Subcutaneous abdominal adipose tissue (tissue), 5 donors: ENCODE data around the gene USP2.

Experiments
- H3K27ac ChIP-seq: one replicate; pipeline ENCODE4 v1.7.0; 2013; ENCODE audit warnings: low read depth, mild to moderate bottlenecking, inconsistent platforms, low read length, moderate library complexity
- H3K27me3 ChIP-seq, 5 donors: one replicate each; pipeline ENCODE4 v1.7.0; 2013; ENCODE audit warnings: low read length in 5 of 5, inconsistent platforms in 1 of 5; ENCODE audit not compliant: control insufficient read depth in 5 of 5, insufficient read depth in 4 of 5
- H3K36me3 ChIP-seq, 5 donors: one replicate each; pipeline ENCODE4 v1.7.0; 2013; ENCODE audit warnings: low read length in 5 of 5; ENCODE audit not compliant: control insufficient read depth in 5 of 5, insufficient read depth in 5 of 5
- H3K4me1 ChIP-seq, 5 donors: one replicate each; pipeline ENCODE4 v1.7.0; 2013; ENCODE audit warnings: low read length in 5 of 5, mild to moderate bottlenecking in 3 of 5, moderate library complexity in 1 of 5; ENCODE audit not compliant: control insufficient read depth in 5 of 5, insufficient read depth in 5 of 5
- H3K4me3 ChIP-seq, 5 donors: one replicate each; pipeline ENCODE4 v1.7.0; 2013; ENCODE audit warnings: low read length in 5 of 5, low read depth in 1 of 5
- H3K9ac ChIP-seq, 5 donors: one replicate each; pipeline ENCODE4 v1.7.0; 2013; ENCODE audit warnings: low read length in 5 of 5, mild to moderate bottlenecking in 4 of 5, moderate library complexity in 3 of 5
- H3K9me3 ChIP-seq, 5 donors: one replicate each; pipeline ENCODE4 v1.7.0; 2013; ENCODE audit warnings: low read length in 5 of 5; ENCODE audit not compliant: control insufficient read depth in 5 of 5
- donor health status: healthy.
- donor health status: healthy.
- donor health status: healthy.
- donor health status: healthy.
- donor health status: healthy.

Gene USP2

GRCh38 chr11:119378851-119379465, 2.5 kb downstream of the USP2 start:
- H3K4me3 ChIP-seq: no peak overlapping the region
- H3K4me1 ChIP-seq: peaks cover 14 to 44% (median 39%) of the 10 kb centered on the region in 5 donors
- no peaks in the 10 kb centered on the region for H3K27me3 ChIP-seq
- no peak overlapping the region for H3K9ac ChIP-seq
- H3K36me3 ChIP-seq: no peaks in the 10 kb centered on the region
- no peak overlapping the region for H3K27ac ChIP-seq
- H3K9me3 ChIP-seq: no peaks in the 10 kb centered on the region

DNA sequence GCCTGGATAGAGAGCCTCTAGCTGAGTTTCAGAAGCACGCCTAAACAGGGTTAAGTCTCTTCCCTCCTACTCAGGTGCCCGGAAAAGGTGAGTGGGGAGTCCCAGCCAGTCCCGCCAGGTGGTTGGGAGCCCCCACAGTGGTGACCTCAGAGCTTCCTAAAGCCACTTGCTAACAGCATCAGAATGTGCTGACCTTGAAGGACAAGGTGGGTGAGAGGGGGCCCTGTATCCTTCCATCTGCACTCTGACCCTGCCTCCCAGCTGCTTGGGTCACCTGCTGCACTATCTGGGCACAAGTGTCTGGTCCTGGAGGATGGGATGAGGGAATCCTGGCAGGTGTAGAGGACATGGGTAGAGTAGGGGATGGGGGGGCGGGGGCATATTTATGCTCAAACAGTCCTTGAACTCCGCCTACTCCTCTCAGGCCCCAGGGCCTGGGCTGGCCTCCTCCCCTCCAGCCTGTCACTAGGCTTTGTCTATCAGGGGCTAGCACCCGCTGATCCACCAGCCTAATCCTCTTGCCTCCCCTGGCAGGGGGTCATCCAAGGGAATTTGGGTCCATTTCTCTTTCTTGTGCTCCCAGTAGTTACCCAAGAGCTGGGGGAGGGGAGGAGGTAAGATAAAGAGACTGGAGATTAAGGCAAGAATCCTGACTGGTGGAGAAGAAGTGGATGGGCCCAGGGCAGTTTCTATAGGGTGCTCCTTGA, 3.4 kb downstream of the USP2 start:
- no peaks in the 10 kb centered on the region for H3K9me3 ChIP-seq
- no peaks in the 10 kb centered on the region for H3K36me3 ChIP-seq
- H3K27me3 ChIP-seq: no peaks in the 10 kb centered on the region
- H3K9ac ChIP-seq: no peak overlapping the region
- no peak overlapping the region for H3K27ac ChIP-seq
- peaks cover 14 to 50% (median 39%) of the 10 kb centered on the region in 5 donors for H3K4me1 ChIP-seq
- H3K4me3 ChIP-seq: no peak overlapping the region

- Histone ChIP-seq H3K9me3 (no peaks in the 10 kb centered on the region), H3K4me1 (peaks cover 14 to 54% (median 42%) of the 10 kb centered on the region in 5 donors), H3K27me3 (no peaks in the 10 kb centered on the region), H3K36me3 (no peaks in the 10 kb centered on the region), H3K9ac (no peak overlapping the region), H3K4me3 (no peak overlapping the region), H3K27ac (no peak overlapping the region)
Observed at GRCh38 chr11:119377112-119377901, 4.2 kb downstream of the USP2 start.

DNA sequence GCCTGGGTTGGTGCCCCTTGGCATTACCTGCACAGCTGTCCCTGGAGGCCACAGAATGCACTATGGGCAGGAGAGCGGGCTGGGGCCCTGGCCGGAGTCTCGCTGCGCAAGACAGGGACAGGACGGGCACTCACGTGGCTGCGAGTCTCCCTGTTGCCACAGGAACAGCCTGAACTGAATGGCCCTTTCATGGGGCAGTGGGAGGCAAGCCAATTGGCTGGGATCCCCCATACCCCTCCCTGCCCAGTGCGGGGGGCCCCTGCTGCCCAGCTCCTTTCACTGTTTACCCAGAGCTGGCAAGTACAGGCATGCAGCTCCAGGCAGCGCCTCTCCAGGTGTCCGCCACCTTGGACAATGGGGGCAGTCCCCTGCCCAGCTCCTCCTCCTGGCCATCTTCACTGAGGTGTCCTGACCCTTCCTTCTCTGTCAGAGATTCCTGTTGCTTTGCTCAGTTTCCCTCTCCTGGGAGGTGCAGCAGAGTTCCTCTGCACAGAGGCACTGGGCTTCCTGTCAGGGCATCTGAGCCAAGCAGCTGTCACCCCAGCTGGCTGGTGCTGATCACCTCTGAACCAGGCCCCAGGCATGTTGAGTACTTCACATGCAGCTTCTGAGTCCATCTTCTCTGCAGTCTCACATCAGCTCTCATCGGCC, 5.2 kb downstream of the USP2 start:
- Histone ChIP-seq H3K4me1 (peaks cover 13 to 55% (median 45%) of the 10 kb centered on the region in 5 donors), H3K9me3 (no peaks in the 10 kb centered on the region), H3K27ac (peak overlapping the region; percentile 57), H3K9ac (no peak overlapping the region), H3K27me3 (no peaks in the 10 kb centered on the region), H3K4me3 (peak overlapping the region in 1 of 5 donors; percentile 6), H3K36me3 (no peaks in the 10 kb centered on the region)

- no peaks in the 10 kb centered on the region for H3K36me3 ChIP-seq
Observed at GRCh38 chr11:119375337-119376196, 5.9 kb downstream of the USP2 start.

DNA sequence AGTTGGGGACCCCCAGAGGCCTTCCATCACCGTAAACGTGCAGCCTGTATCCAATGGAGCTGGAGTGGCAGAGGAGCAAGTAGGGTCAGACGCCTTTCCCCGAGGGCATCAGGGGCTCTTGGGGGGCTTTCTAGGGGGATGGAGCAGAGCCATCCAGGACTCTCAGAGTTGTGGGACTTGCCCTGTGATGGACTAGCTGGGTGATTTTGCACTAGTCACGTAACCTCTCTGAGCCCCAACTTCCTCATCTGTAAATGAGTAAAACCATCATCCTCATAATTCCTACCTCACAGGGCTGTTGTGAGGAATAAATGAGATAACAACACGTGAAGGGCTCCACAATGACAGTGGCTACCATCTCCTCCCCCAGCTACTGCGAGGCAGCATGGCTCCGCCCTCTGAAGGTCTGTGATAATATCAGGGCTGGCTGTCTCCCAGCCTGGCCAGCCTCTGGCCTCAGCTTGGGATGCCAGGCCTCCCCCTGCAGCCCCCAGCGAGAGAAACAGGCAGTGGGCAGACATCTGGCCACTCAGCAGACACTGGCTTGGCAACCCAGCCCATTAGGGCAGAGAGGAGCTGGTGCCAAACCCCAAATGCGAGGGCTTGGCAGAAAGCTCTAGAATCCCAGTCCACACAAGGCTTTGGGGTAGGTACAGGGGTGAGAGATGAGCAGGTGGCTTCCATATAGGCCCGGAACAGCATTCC, 6.7 kb downstream of the USP2 start:
- Histone ChIP-seq H3K27ac (peak overlapping the region; percentile 57), H3K27me3 (no peaks in the 10 kb centered on the region), H3K4me1 (peaks cover 14 to 60% (median 50%) of the 10 kb centered on the region in 5 donors), H3K36me3 (no peaks in the 10 kb centered on the region), H3K9me3 (no peaks in the 10 kb centered on the region), H3K4me3 (no peak overlapping the region), H3K9ac (peak overlapping the region in 1 of 5 donors; percentile 29)

More at GRCh38 chr11:119375337-119376196, 5.9 kb downstream of the USP2 start:
- Histone ChIP-seq H3K9me3 (no peaks in the 10 kb centered on the region), H3K4me1 (peaks cover 13 to 55% (median 45%) of the 10 kb centered on the region in 5 donors), H3K4me3 (peak overlapping the region in 1 of 5 donors; percentile 6), H3K9ac (no peak overlapping the region), H3K27me3 (no peaks in the 10 kb centered on the region), H3K27ac (peak overlapping the region; percentile 57)

DNA sequence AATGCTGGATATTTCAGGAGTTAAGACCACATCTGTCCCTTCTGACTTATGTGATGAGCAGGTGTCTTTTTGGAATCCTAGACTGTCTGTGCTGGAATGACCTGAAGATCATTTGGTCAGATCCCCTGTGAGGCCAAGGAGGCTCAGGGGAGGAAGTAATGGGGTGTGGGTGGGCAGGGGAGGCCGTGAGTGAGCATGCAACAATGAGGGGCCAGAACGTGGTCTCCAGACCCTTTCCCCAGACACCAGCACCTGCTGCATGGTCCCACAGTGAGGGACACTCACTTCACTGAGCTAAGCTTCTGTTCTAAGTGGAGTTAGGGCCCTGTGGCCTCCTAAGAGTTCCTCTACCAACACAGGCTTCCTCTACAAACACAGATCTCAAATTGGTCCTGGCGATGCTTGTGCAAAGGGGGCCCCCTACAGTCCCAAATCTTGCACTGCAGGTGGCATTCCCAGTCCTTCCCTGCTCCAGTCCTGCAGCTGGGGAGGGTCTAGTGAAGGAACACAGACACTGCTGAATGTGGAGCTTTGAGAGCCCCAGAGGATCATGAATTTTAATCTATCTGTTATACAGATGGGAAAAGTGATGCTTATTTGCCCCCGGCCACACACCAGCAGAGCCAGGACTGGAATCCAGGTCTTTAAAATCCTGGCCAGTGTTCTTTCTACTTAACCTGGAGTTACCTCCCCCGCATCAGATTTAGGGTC, 7.4 kb downstream of the USP2 start:
- Histone ChIP-seq H3K9ac (no peak overlapping the region), H3K27ac (no peak overlapping the region), H3K4me1 (peaks cover 14 to 65% (median 50%) of the 10 kb centered on the region in 5 donors), H3K27me3 (no peaks in the 10 kb centered on the region), H3K4me3 (no peak overlapping the region), H3K9me3 (no peaks in the 10 kb centered on the region), H3K36me3 (no peaks in the 10 kb centered on the region)

DNA sequence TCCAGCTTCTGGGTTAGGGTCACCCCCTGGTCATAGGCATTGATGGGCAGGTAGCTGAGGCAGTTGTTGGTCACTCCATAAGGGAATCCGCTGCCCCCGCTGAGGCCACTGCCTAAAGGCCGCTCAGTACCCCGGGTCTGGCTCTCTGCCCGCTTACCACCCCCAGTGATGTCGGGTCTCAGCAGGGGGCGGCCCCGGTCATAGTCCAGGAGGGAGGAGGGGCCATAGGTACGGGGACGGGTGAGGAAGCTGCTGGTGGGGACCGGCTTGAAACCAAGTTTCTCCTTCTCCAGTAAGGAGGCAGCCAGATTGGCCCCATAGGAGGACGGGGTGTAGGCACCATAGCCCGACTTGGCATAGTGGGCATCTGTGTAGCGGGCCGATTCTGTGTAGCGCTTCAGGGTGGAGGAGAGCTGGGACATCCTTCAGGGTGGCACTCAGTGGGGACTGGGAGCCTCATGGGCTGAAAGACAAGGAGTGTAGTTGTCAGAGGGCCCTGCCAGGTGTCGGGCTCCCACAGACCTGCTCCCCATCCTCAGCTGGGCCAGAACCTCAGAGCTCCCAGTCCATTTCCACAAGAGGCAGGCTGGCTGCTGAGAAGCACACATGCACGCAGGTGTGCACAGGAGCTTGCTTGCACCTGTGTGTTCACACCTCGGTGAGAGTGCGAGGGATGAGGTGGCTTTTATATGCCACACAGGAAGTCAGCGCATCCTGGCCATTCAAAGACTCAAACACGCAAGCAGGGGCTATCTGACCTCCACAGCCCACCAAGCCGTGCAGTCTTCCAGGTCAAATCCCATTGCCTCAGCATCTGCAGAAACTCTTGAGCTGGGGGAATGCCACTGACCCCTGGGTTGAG, 8.2 kb downstream of the USP2 start:
- Histone ChIP-seq H3K9me3 (no peaks in the 10 kb centered on the region), H3K4me1 (peaks cover 16 to 73% (median 58%) of the 10 kb centered on the region in 5 donors), H3K27ac (no peak overlapping the region), H3K27me3 (no peaks in the 10 kb centered on the region), H3K4me3 (no peak overlapping the region), H3K9ac (no peak overlapping the region), H3K36me3 (no peaks in the 10 kb centered on the region)
